ENCODE data around the gene RARB.

The RARB gene

DNA sequence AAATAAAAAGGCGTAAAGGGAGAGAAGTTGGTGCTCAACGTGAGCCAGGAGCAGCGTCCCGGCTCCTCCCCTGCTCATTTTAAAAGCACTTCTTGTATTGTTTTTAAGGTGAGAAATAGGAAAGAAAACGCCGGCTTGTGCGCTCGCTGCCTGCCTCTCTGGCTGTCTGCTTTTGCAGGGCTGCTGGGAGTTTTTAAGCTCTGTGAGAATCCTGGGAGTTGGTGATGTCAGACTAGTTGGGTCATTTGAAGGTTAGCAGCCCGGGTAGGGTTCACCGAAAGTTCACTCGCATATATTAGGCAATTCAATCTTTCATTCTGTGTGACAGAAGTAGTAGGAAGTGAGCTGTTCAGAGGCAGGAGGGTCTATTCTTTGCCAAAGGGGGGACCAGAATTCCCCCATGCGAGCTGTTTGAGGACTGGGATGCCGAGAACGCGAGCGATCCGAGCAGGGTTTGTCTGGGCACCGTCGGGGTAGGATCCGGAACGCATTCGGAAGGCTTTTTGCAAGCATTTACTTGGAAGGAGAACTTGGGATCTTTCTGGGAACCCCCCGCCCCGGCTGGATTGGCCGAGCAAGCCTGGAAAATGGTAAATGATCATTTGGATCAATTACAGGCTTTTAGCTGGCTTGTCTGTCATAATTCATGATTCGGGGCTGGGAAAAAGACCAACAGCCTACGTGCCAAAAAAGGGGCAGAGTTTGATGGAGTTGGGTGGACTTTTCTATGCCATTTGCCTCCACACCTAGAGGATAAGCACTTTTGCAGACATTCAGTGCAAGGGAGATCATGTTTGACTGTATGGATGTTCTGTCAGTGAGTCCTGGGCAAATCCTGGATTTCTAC, at the start of gene RARB:
Gene RARB (plus strand): TSS at position 322 of the 847 bp plus-strand sequence. CDS start 469 bp downstream, at position 791.
- no peak for DNase-seq

DNA sequence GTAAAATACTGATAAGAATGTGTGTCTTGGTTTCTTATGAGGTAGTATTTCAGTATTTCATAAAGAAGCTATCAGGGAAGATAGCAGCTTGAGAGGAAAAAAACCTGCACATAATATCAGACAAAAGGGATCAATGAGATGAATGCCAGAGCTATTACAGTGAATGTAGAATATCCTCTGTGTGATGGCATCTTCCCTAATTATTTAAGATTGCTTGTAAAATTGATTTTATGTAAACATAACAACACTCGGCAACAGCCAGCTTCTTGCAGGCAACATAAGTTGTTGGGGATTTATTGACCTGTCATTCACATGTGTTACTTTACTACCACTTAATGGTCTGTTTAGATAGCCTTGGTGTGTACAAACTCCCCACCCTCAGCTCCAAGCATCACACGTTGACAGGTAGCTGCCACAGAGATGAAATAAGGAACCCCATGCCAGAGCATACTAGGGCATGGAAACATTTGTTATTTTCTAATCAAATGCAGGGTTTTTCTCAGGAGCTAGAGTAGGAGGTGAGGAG, 49.2 kb upstream of the RARB start:
- no peak for DNase-seq

DNA sequence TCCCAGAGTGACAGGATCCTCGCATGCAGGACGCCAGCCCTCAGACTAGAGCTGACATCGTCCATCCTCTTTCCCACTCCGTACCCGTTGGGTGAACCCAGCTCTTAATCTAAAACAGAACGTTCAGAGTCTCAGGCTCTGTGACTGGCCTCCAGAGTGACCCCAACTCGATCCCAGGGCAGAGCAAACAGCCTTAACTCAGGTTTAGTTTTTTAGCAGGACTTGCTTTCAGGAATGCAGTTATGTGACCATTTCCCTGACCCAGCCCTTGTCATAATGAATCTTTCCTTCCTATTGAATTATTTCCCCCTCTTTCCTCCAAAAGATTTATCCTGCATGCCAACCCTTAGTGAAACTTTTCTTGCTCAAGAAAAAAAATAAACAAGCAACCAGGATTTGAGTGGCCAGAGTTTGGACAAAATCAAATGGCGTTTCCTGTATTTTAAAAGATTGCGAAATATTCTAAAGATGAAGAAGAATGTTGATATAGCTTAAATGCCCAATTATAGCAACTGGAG, 47.8 kb upstream of the RARB start:
- DNase-seq = no peak

DNA sequence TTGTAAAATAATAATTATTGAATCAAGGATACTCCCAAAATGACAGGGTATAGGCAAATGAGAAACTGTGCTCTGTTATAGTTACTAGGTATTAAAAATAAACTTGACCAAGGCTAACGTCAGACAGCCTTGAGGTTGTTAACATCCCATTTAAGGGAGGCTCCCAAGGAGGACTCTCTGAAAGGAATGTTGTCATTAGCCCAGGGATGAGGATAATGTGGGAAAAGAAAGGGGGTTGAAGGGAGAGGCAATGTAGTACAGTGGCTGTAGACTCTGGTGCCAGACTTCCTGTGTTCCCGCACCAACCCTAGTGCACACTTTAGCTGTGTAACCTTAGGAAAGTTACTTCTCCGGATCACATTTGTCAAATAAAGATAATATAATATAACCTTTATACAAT, 47.0 kb upstream of the RARB start:
- no peak for DNase-seq

DNA sequence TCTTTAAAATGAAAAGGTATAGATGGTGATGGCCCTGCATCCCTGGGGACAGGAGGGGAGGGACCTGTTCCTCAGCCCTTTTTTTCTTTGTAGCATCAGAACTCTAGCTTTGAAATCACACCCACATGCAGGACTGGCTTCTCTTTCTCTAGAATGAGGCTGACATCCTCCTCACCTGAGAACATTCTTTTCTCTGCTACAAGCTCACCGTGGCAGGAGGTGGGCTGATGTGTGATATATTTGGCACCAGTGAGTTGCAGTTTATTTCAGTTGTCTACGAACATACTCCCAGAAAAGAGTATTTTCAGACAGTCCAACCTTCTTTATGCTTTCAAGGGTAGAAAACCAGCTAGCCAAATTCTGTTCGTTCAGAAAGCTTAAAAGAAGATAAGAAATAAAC, 43.6 kb upstream of the RARB start:
- no peak for DNase-seq

DNA sequence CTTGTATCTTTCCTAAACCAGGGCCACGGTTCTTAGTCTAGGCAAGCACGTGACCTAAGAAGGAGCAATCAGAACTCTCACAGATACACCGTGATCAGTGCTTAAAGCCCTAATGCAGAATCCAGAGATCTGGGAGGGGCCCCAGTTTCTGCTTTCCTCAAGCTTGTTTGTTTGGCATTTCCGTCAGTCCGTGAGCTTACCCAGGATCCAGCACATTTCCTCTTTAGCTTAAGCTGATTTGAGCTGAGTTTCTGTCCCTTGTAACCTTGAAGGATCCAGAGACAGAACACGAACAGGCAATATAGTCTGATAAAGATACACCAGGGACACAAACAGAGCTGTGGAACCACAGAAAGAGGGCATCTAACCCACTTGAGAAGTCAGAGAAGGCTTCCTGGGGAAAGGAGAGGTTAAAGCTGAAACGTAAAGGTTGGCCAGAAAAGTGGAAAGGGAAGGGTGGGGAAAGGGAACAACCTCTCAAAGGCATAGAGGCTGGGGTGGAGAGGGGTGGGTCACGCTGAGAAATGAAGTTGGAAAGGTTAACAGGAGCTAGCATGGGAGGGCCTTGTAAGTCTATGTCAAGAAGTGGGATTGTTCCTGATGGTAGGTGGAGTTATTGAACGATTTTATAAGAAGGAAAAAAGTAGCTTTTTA, 42.1 kb upstream of the RARB start:
- DNase-seq = no peak

DNA sequence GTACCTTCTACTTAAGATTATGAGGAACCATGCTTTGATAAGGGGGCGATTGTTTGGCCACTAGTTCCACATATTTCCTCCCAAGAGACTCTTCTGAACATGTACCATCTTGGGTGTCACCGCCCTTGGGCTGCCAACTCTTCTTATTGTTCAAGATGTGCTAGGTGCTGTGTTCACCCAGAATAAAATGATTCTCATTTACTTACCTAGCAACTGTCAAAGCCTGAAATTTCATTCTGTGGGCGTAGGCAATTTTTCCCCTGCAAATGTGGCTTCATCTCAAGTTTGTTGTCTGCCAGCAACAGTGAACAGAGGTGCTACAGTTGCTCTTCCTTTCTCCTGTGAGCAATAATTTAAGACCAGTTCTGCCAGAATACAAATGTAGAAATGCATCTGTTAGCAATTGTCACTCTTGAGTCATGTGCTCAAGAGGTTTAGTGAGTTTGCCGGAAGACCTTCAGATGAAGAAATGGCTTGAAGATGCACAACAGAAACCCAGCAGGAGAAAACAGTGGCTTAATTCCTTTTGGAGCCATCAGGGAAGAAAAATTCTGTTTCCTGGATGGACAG, 41.3 kb upstream of the RARB start:
- DNase-seq = no peak

DNA sequence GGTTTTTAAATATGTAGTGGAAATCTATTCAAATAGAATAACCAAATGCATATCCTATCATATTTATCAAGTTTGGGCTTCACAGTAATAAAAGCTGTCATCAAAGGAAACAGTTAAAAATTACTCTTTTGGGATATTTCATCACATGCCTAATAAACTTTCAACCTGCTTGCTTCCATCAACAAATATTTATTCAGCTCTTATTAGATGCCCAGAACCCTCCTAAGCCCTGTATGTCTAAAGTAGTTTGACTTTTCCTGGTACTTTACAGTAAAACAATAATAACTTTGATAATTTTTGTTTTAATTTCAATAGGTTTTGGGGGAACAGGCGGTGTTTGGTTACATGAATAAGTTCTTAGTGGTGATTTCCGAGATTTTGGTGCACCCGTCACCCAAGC, 37.5 kb upstream of the RARB start:
- DNase-seq = no peak

DNA sequence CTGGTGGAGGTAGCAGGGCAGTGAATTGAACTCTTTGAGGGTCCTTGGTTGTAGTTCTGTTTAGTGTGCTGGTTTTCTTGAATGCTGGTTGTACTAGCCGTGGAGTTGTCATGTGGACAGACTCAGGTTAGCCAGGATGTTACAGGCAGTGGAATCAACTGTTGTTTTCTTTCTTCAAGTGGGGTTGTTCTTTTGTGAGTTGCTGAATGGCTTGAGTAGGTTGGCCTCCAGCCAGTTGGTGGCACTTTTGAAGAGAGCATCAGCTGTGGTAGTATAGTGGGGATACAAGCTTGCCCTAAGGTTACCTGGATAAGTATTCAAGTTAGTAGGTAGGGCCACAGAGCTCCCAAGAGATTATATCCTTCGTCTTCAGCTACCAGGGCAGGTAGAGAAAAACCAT, 31.8 kb upstream of the RARB start:
- DNase-seq = no peak

DNA sequence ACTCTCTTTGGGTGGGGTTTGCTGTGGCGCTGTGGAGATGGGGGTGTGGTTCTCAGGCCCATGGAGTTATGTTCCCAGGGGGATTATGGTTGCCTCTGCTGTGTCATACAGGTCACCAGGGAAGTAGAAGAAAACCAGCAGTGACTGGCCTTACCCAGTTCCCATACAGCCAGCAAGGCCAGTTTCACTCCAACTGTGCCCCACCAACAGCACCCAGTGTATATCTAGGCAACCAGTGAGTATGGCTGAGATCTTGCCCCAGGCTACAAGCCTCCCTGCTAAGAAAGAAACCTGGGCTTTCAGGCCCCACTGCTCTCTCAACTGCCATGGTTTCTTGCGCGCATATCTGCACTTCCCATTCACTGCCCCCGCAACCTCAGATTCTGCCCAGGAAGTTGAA, 31.4 kb upstream of the RARB start:
- no peak for DNase-seq

DNA sequence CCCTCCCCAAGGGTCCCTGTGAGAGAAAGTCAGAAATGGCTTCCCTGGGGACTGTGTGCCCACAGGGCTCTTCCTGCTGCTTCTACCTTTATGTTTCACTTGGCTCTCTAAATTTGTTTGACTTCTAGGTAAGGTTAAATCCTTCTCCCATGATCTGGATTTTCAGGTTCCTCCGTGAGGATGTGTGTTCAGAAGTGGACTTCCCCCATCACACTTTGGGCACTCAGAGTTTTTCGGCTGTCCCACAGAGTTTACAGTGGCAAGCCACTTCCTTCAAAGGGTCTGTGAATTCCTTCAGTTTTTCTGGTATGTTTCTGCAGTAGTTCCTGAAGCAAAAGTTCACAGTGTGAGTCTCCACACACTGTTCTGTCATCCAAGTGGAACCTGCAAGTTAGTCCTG, 30.9 kb upstream of the RARB start:
- no peak for DNase-seq

DNA sequence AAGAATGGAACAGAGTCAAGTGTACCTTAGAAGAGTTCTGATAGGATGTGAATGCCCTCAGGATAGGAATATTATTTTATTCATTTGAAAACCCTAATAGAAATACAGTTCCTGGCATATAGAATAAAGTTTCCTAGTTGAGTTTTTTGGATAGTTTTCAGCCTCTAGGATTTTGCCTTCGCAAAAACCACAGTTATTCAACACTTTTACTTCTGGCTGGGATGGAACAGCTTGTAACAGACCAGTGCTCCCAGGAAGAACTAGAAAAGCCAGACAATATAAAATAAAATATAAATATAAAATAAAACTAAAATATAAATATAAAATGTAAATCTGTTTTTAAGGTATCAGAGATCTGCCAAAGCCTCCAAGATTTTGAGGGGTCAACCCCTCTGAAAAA, 27.5 kb upstream of the RARB start:
- no peak for DNase-seq

DNA sequence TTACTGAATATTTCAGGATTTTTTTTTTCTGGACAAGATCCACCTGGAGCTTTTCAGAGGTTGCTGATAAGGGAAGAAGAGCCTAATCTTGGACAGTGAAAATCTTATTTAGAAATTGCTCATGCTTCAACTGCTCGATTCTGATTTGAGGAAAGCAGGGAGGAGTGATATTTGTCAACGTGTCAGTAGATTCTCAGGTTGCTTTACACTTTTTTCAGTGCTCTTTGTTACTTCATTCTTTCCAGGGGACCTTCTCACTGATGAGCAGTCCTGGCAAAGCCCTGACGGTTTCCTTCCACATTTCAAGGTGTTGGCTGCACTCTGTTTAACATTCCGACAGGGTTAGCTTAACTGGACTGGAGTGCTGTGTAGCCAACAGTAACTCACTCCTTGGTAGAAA, 24.1 kb upstream of the RARB start:
- DNase-seq = no peak

DNA sequence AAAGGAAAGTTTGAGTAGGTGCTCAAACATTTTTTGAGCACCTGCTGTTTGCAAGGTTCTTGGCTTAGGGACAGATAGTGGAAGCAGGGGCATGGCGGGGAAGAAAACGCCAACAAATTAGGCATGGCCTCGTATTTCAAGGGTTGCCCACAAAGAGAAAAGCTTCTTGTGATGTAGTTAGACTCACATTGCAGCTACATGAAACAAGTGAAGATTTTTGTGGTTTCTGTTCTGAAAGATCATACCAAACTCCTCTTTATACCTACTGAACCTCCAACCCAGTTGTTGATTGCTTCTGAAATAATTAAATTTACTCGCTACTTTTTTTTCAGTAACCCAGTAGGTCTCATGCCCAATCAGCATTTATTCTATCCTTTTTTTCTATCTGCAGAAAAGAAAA, 23.5 kb upstream of the RARB start:
- DNase-seq = no peak

DNA sequence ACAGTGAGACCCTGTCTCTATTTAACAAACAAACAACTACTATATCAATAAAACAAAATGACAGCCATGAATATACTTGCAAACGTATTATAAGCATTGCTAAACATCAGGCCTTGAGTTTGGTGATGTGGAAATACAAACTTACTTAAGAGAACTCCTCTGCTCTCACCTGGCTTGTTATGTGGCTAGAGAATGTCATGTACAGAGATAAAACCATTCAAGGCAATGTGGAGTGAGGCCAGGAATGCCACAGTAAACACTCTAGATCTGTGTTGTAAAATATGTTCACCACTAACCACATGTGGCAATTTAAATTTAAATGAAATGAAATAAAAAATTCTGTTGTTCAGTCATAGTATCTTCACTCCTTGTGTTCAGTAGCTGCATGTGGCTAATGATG, 22.7 kb upstream of the RARB start:
- DNase-seq = no peak

DNA sequence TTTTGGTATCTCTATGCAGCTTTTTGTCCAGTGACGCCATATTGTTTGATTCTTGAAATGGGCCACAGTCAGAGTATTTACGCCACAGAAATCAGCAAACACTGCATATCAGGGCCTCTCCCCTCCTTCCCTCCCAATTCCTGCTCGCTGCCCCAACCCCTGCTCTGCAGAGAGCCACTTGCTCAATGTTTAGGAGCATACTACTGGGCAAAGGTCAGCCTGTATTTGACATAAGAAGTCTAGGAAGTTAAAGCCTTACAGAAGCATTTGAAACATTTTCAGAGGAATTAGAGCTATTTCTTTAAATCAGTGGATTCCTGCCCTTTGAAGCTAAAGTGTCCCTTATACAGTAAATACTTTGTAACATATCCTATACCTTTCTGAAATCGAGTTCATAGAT, 17.4 kb upstream of the RARB start:
- no peak for DNase-seq

DNA sequence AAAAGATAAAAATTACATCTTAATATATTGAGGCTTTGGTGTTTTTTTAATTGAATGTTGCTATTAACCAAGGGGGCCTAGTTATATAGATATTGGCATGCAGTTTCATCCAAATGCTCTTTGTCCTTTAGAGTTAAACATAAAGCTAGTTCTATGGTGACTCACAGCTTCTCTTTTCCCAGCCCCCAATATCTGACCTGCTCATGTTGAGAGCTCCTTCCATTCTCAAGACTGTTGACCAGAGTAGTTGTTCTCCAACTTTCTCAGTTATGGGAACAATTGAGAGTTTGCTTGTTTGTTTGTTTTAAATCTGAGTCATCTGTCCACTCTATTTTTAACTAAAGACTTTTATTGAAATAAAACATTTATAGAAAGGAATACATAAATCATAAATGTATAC, 15.8 kb upstream of the RARB start:
- no peak for DNase-seq

DNA sequence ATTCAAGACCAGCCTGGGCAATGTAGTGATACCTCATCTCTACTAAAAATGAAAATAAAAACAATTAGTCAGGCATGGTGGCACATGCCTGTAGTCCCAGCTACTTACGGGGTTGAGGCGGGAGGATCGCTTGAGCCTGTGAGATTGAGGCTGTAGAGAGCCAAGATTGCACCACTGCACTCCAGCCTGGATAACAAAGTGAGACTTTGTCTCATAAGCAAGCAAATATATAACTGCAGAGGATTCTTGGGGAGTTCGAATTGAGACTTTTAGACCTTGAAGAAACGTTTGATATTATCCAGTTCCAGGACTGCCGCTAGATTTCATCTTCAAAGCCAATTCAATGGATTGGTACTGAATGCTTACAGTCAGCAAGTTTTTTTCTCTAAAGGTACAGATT, 11.9 kb upstream of the RARB start:
- DNase-seq = no peak

DNA sequence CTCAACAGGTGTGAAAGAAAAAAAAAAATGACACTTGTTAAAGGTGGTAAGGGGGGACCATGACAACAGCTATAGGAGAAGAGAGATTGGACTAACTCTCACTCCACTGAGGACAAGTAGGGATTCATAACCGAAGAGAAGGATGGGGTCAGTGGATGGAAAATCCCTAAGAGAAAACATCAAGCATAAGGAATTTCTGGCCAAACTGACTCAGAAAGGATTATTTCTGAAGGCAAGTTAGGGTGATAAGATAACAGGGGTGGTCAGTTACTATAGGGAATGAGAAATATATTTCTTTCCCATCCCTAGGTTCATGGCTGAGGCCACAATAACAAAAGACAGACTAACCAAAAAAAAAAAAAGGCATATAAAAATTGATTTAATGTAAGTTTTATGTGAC, 9.5 kb upstream of the RARB start:
- DNase-seq = no peak

DNA sequence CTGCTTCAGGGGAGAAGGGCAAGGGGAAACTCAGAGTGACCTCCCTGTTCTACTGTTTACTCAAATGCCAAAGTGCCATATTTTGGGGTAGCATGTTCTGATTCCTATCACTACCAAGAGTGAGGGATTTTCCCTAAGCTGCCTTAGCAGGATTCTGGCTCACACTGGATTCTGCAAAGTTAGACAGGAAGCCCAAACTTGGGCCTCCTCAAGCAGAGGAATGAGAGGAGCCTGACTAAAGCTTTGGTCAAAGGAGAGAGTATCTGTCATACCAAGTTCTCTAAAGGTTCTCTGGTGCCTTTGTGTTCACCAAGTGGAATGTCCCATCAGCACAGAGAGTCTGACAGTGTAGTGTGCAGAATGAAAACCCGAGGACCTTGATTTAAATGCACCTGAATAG, 8.8 kb upstream of the RARB start:
- no peak for DNase-seq

DNA sequence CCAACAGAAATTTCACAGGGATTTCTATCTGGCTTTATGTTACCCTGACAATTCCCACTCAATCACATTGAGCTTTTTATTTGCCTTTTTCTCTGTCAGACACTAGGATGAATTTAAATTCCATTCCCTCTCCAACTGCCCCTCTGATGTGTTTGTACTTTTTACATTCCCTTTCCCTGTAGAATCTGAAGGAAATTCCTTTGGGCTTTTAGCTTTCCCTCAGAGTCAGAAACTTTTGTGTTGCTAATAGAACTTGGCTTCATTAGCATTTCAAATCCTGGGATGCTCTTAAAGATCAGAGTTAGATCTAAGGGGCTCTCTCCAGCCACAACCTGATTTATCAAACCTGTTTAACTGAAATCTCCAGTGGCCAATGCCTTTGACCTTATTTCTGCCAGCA, 7.9 kb upstream of the RARB start:
- no peak for DNase-seq

DNA sequence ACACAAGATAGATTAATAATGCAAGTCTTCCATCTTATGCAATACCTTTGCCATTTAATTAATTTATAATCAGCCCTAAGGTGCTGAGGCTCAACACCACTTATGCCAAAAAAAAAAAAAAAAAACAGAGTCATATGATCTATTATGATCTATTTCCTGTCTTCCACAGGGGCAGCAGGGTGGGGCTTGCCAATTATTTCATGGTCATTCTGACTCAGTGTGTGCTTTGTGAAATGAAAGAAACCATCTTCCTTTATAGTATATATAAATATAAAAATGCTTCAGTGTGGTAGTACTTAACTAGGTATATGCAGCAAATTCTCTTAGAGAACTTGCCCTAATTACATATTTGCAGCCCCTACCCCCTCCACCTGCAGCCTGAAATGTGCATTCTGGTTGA, 7.2 kb upstream of the RARB start:
- DNase-seq = no peak

DNA sequence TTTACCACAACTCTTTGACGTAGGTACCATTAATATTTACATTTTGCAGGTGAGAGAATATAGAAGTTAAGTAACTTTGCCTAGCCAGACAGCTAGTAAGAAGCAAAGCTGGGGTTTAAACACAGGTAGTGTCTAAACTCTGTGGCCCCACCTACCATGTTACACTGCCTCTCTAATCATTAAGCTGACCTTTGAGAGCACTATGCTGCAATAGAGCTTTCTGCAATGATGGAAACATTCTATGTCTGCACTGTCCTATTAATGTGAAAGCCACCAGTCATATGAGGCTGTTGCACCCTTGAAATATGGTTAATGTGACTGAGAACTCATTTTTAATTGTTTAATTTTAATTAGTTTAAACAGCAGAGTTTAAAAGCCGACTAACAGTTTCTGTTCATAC, 6.3 kb upstream of the RARB start:
- no peak for DNase-seq

Measured in T1000 (cell line).